PFSK-1 (cell line): ENCODE data around the gene EGFL7.

ENCODE experiments used
- FOXP2 ChIP-seq: optimal IDR thresholded peaks from 2 replicates; pipeline ENCODE3; 2011; ENCODE audit warnings: borderline replicate concordance, control low read depth, inconsistent platforms; ENCODE audit not compliant: insufficient read depth; ENCODE audit errors: extremely low read length, extremely low read depth
- POLR2AphosphoS5 ChIP-seq: IDR thresholded peaks from 2 replicates; pipeline ENCODE4 v1.6.1; 2012; ENCODE audit warnings: low read depth, mild to moderate bottlenecking, control low read depth, low read length, moderate library complexity
- REST ChIP-seq, 2 experiments: IDR thresholded peaks; 2 replicates each; pipeline versions ENCODE4 v1.6.1 to v1.8.0; 2011 to 2012; ENCODE audit warnings: low read depth in 2 of 2, low read length in 2 of 2, control low read depth in 1 of 2, inconsistent platforms in 1 of 2, mild to moderate bottlenecking in 1 of 2, moderate library complexity in 1 of 2; ENCODE audit not compliant: insufficient read depth in 1 of 2
- SIN3A ChIP-seq: IDR thresholded peaks from 2 replicates; pipeline ENCODE4 v1.6.1; 2012; ENCODE audit warnings: mild to moderate bottlenecking, low read length, moderate library complexity, borderline replicate concordance; ENCODE audit not compliant: insufficient read depth
- TAF1 ChIP-seq: IDR thresholded peaks from 2 replicates; pipeline ENCODE4 v1.6.1; 2012; ENCODE audit warnings: low read length, control low read depth, borderline replicate concordance; ENCODE audit not compliant: insufficient read depth

EGFL7 gene

GRCh38 chr9:136700304-136700703 lies 37.6 kb downstream of the EGFL7 start:
- no peak for TF ChIP-seq REST (IDR thresholded peaks at IDR 0.05; ENCODE audit: insufficient read depth in 1 of 2, low read depth in 2 of 2, low read length in 2 of 2)
- no peak for TF ChIP-seq TAF1
- no peak for TF ChIP-seq FOXP2
- TF ChIP-seq SIN3A, result no peak
- no peak for TF ChIP-seq POLR2AphosphoS5

- TF ChIP-seq REST (IDR thresholded peaks at IDR 0.05; ENCODE audit: insufficient read depth in 1 of 2, low read depth in 2 of 2, low read length in 2 of 2), result no peak
Observed at GRCh38 chr9:136700959-136701667, 38.4 kb downstream of the EGFL7 start.

GRCh38 chr9:136701668-136702053 lies 38.9 kb downstream of the EGFL7 start:
- no peak for TF ChIP-seq FOXP2
- TF ChIP-seq POLR2AphosphoS5, result no peak
- TF ChIP-seq REST (IDR thresholded peaks at IDR 0.05; ENCODE audit: insufficient read depth in 1 of 2, low read depth in 2 of 2, low read length in 2 of 2), result no peak
- no peak for TF ChIP-seq SIN3A

GRCh38 chr9:136703276-136703860 lies 40.7 kb downstream of the EGFL7 start:
- TF ChIP-seq FOXP2, result no peak
- TF ChIP-seq REST (IDR thresholded peaks at IDR 0.05; ENCODE audit: insufficient read depth in 1 of 2, low read depth in 2 of 2, low read length in 2 of 2), result no peak
- no peak for TF ChIP-seq SIN3A
- TF ChIP-seq POLR2AphosphoS5, result no peak
- no peak for TF ChIP-seq TAF1

GRCh38 chr9:136705564-136705963 lies 42.8 kb downstream of the EGFL7 start:
- TF ChIP-seq TAF1, result no peak
